ENCODE measurements around the gene TRIM62. TPM values are rescaled to one million over a fixed set of nuclear protein-coding genes. Genes with fewer than 3 reads are reported as not detected.

Gene TRIM62
- total RNA-seq = 1 to 10 TPM; 5.3 to 5.4 TPM

- no peaks in the 10 kb centered on the region for H3K36me3 Mint-ChIP-seq
- H3K27ac Mint-ChIP-seq = peak within 1 kb of the TSS in 1 of 2 donors; percentile 44
- peak; percentile 78 to 81 for DNase-seq (ENCODE audit: low spot score in 2 of 2)
- peak; percentile 58 to 59 for ATAC-seq
- no peaks in the 10 kb centered on the region for H3K9me3 Mint-ChIP-seq
These were observed at the start of gene TRIM62 for GRCh38 chr1:33181921-33182341. TRIM62 (minus strand) TSS chr1:33182043; CDS start chr1:33181432, 611 bp downstream.

GRCh38 chr1:33231166-33231565 lies 49.3 kb upstream of the TRIM62 start:
- Mint-ChIP-seq H3K9me3 (no peaks in the 10 kb centered on the region), H3K36me3 (no peaks in the 10 kb centered on the region), H3K27ac (no peak overlapping the region)
- no peak for DNase-seq (ENCODE audit: low spot score in 2 of 2)
- no peak for ATAC-seq

- peaks cover 7 to 11% of the 10 kb centered on the region in 2 donors for H3K9me3 Mint-ChIP-seq
- H3K27ac Mint-ChIP-seq = no peak overlapping the region
- ATAC-seq (no peak), DNase-seq (ENCODE audit: low spot score in 2 of 2) (no peak)
- H3K36me3 Mint-ChIP-seq = peaks cover 0 to 5% of the 10 kb centered on the region in 2 donors
These were observed 47.2 kb upstream of the TRIM62 start for GRCh38 chr1:33228935-33229487.

- DNase-seq (ENCODE audit: low spot score in 2 of 2) (no peak), ATAC-seq (no peak)
- Mint-ChIP-seq H3K9me3 (peaks cover 16 to 19% of the 10 kb centered on the region in 2 donors), H3K36me3 (peaks cover 0 to 13% of the 10 kb centered on the region in 2 donors), H3K27ac (no peak overlapping the region)
These were observed 43.7 kb upstream of the TRIM62 start for GRCh38 chr1:33225586-33225985.

- H3K36me3 Mint-ChIP-seq = peaks cover 0 to 13% of the 10 kb centered on the region in 2 donors
- peaks cover 16 to 19% of the 10 kb centered on the region in 2 donors for H3K9me3 Mint-ChIP-seq
- ATAC-seq (no peak), DNase-seq (ENCODE audit: low spot score in 2 of 2) (no peak)
- no peak overlapping the region for H3K27ac Mint-ChIP-seq
These were observed 42.4 kb upstream of the TRIM62 start for GRCh38 chr1:33224166-33224707.

- Mint-ChIP-seq H3K36me3 (peaks cover 0 to 13% of the 10 kb centered on the region in 2 donors), H3K27ac (no peak overlapping the region), H3K9me3 (peaks cover 16 to 19% of the 10 kb centered on the region in 2 donors)
- DNase-seq (ENCODE audit: low spot score in 2 of 2) = no peak
- ATAC-seq = no peak
These were observed 40.5 kb upstream of the TRIM62 start for GRCh38 chr1:33222381-33222780.

- no peak overlapping the region for H3K27ac Mint-ChIP-seq
- H3K9me3 Mint-ChIP-seq = peaks cover 16 to 19% of the 10 kb centered on the region in 2 donors
- DNase-seq (ENCODE audit: low spot score in 2 of 2) = no peak
- peaks cover 0 to 13% of the 10 kb centered on the region in 2 donors for H3K36me3 Mint-ChIP-seq
- ATAC-seq = no peak
These were observed 39.5 kb upstream of the TRIM62 start for GRCh38 chr1:33221385-33221758.

GRCh38 chr1:33220676-33221384 lies 39.0 kb upstream of the TRIM62 start:
- H3K36me3 Mint-ChIP-seq = peaks cover 0 to 13% of the 10 kb centered on the region in 2 donors
- H3K9me3 Mint-ChIP-seq = peaks cover 16 to 19% of the 10 kb centered on the region in 2 donors
- DNase-seq (ENCODE audit: low spot score in 2 of 2) (no peak), ATAC-seq (no peak)
- H3K27ac Mint-ChIP-seq = no peak overlapping the region

GRCh38 chr1:33219886-33220661 lies 38.2 kb upstream of the TRIM62 start:
- Mint-ChIP-seq H3K27ac (peak overlapping the region in 1 of 2 donors; percentile 56), H3K36me3 (peaks cover 0 to 13% of the 10 kb centered on the region in 2 donors), H3K9me3 (peaks cover 16 to 19% of the 10 kb centered on the region in 2 donors)
- no peak for ATAC-seq
- DNase-seq (ENCODE audit: low spot score in 2 of 2) = no peak

- Mint-ChIP-seq H3K36me3 (peaks cover 0 to 6% of the 10 kb centered on the region in 2 donors), H3K27ac (no peak overlapping the region), H3K9me3 (peaks cover 2 to 6% of the 10 kb centered on the region in 2 donors)
- no peak for DNase-seq (ENCODE audit: low spot score in 2 of 2)
- no peak for ATAC-seq
These were observed 30.1 kb upstream of the TRIM62 start for GRCh38 chr1:33211972-33212371.

GRCh38 chr1:33206340-33206739 lies 24.5 kb upstream of the TRIM62 start:
- Mint-ChIP-seq H3K27ac (no peak overlapping the region), H3K9me3 (peaks cover 0 to 3% of the 10 kb centered on the region in 2 donors), H3K36me3 (no peaks in the 10 kb centered on the region)
- no peak for DNase-seq (ENCODE audit: low spot score in 2 of 2)
- no peak for ATAC-seq

- no peaks in the 10 kb centered on the region for H3K36me3 Mint-ChIP-seq
- ATAC-seq = no peak
These were observed 13.7 kb upstream of the TRIM62 start for GRCh38 chr1:33195556-33195955.

GRCh38 chr1:33191731-33192275 lies 10.0 kb upstream of the TRIM62 start:
- no peak for DNase-seq (ENCODE audit: low spot score in 2 of 2)
- Mint-ChIP-seq H3K36me3 (no peaks in the 10 kb centered on the region), H3K27ac (no peak overlapping the region)

More at GRCh38 chr1:33195556-33195955, 13.7 kb upstream of the TRIM62 start:
- Mint-ChIP-seq H3K27ac (no peak overlapping the region), H3K9me3 (no peaks in the 10 kb centered on the region)
- no peak for DNase-seq (ENCODE audit: low spot score in 2 of 2)

GRCh38 chr1:33190701-33191100 lies 8.9 kb upstream of the TRIM62 start:
- DNase-seq (ENCODE audit: low spot score in 2 of 2) = no peak
- no peaks in the 10 kb centered on the region for H3K9me3 Mint-ChIP-seq
- no peak overlapping the region for H3K27ac Mint-ChIP-seq
- ATAC-seq = no peak
- H3K36me3 Mint-ChIP-seq = no peaks in the 10 kb centered on the region

More at GRCh38 chr1:33191731-33192275, 10.0 kb upstream of the TRIM62 start:
- no peak for ATAC-seq
- no peaks in the 10 kb centered on the region for H3K9me3 Mint-ChIP-seq

GRCh38 chr1:33188572-33189275 lies 6.9 kb upstream of the TRIM62 start:
- H3K36me3 Mint-ChIP-seq = no peaks in the 10 kb centered on the region
- no peaks in the 10 kb centered on the region for H3K9me3 Mint-ChIP-seq
- no peak overlapping the region for H3K27ac Mint-ChIP-seq
- ATAC-seq = no peak
- DNase-seq (ENCODE audit: low spot score in 2 of 2) = no peak

- no peak overlapping the region for H3K27ac Mint-ChIP-seq
- DNase-seq (ENCODE audit: low spot score in 2 of 2) = no peak
- H3K36me3 Mint-ChIP-seq = no peaks in the 10 kb centered on the region
- no peak for ATAC-seq
- H3K9me3 Mint-ChIP-seq = no peaks in the 10 kb centered on the region
These were observed 5.1 kb upstream of the TRIM62 start for GRCh38 chr1:33186936-33187335.

All from activated naive CD4-positive, alpha-beta T cell treated with anti-CD3 and anti-CD28 coated beads, Interleukin-2, amount 50 U/mL, for 72 hours (primary cell).